Measurements from ENCODE around the gene CNTROB.

Gene CNTROB, protein sequence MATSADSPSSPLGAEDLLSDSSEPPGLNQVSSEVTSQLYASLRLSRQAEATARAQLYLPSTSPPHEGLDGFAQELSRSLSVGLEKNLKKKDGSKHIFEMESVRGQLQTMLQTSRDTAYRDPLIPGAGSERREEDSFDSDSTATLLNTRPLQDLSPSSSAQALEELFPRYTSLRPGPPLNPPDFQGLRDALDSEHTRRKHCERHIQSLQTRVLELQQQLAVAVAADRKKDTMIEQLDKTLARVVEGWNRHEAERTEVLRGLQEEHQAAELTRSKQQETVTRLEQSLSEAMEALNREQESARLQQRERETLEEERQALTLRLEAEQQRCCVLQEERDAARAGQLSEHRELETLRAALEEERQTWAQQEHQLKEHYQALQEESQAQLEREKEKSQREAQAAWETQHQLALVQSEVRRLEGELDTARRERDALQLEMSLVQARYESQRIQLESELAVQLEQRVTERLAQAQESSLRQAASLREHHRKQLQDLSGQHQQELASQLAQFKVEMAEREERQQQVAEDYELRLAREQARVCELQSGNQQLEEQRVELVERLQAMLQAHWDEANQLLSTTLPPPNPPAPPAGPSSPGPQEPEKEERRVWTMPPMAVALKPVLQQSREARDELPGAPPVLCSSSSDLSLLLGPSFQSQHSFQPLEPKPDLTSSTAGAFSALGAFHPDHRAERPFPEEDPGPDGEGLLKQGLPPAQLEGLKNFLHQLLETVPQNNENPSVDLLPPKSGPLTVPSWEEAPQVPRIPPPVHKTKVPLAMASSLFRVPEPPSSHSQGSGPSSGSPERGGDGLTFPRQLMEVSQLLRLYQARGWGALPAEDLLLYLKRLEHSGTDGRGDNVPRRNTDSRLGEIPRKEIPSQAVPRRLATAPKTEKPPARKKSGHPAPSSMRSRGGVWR

DNA sequence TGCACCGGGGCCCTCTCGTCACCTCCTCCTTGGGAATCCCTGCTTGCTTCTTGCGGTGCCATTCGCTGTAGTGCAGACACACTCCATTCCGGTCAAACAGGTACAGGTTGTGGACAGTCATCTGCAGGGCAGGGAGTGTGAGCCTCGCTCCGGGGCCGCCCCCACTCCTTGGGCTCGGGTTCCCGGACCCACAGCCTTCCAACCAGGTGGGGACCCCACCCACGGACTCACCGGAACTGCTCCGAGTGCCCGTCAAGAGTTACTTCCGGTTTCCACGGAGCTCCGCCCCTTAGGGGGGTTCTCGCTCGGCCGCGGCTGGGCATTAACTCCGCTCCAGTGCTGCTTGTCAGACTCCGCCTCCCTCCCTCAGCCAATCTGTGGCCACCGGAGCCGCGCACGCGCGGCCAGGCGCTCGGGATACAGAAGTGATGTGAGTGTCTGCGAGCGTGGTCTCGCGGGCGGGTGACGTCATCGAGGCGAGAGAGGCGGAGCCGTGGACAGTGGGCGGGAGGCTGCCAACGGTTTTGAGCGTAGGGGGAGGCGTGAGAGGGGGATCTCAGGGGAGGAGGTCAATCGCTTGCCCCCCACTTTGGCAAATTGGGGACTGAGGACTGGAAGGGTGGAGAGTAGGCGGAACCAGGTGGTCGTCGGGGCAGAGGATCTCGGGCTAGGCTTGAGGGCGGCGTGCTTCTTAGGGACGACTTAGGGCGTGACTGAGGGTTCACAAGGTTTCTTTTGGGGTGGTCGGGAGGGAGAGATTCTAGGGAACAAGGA is at the start of gene CNTROB, which contains the start of gene TRAPPC1:
Gene CNTROB, plus strand, starts transcription at position 498 of the 774 bp plus-strand sequence. CDS start 874 bp downstream, outside the sequence.
Gene TRAPPC1, minus strand, starts transcription at position 238 of the 774 bp plus-strand sequence. Its CDS starts 117 bp downstream, at position 121.
- peak; percentile 98 for FAIRE-seq

DNA sequence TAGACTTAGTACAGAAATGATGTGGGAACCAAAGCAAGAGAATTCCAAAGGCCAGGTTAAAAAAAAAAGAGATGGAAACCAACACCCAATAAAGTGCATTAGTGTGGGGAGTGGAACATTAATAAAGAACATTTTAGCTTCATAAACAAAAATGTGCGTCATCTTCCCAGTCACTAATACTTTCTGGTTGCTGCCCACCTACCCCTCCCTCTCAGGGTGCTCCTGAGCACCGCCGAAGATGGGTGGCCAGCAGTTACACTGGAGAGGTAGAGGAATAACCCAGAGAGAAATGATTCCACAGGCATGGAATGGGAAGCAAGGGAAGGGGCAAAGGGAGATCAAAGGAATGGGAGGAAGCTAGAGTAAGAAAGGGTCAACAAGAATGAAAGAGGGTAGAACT is 49.4 kb upstream of the CNTROB start:
- FAIRE-seq: no peak

DNA sequence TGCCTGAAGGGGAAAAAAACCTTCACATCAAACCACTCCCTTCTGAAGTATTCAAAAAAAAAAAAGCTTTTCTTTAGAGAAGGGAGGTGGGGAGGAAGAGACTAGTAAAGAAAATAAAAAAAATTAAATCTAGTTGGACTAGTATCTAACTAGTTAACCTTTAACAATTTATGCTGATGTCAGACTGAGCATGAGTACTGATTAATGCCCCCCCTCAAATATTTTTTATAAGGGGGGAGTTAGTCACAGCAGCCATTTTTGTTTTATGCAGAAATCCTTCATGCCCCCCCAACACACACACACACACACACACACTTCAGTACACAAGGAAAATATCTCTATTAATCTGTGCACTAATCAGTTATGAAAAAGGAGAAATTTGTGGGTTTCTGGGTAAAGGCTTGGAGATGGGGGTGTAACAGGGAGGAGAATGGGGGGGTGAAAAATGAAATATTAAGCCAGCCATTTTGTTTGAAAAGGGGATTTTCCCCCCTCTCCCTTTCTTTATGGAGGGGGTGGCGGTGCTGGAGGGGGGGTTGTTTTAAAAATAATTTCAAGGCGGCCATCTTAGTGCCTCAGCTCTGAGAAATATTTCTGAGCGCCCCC is 48.1 kb upstream of the CNTROB start:
- peak; percentile 60 for FAIRE-seq

DNA sequence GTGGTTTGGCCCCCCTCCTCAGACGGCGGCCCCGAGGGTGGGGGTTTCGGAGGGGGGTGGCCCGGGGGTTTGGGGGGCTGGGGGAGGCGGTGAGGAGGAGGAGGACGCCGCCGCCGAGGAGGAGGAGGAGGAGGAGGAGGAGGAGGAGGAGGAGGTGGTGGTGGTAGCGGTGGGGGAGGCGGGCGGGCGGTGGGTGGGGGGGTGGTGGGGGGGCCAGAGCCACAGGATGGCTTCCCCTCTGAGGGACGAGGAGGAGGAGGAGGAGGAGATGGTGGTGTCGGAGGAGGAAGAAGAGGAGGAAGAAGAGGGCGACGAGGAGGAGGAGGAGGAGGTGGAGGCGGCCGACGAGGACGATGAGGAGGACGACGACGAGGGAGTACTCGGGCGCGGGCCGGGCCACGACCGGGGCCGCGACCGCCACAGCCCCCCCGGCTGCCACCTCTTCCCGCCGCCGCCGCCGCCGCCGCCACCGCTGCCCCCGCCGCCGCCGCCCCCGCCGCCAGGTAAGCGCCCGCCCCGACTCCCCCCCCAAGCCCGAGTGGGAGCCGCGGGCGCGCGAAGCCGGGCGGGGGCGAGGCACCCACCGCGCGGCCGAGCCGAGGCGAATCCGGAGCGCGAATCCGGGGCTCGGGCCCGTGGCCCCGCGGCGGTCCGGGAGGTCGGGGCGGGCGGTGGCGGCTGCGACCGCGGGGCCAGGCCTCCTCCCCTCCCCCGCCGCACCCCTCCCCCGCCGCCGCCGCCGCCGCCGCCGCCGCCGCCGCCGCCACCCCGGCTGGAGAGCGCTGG is 47.2 kb upstream of the CNTROB start:
- no peak for FAIRE-seq

DNA sequence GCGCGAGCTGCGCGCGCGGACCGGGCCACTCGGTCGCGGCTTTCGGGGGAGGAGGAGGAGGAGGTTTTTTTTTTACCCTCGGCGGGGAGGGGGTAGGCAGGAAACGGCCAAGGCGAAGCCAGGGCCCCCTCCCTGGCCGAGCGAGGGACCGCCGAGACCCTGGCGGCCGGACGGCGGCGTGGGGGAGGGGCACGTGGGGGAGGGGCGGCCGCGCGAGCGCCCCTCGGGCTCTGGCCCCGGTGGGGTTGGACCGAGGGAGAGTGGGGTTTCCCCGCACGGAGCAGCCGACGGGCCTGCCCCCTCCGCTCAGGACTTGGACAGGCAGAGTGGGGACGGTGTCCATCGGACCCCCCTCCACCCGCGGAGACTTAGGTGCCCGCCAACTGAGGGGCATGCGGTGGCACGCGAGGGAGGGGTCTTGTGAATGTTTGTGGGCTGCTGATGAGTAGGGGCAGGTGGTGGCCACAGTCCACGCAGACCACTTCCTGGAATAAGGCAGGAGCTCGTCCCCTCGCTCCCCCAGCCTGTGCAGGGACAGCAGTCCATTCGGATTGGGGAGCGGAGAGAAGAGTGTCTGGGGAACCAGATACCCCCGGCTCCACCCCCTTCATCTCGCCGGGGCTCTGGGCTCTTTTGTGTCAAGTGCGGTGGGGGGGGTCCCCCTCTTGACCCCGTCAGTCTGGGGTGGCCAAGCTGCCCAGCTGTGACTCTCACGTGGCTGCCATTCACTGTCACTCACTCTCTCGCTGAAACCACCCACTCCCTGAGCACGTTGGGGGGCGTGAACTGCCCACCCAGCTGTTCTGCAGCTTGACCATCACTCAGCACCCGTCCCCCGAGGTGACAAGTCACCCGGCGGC is 46.4 kb upstream of the CNTROB start:
- FAIRE-seq: no peak

DNA sequence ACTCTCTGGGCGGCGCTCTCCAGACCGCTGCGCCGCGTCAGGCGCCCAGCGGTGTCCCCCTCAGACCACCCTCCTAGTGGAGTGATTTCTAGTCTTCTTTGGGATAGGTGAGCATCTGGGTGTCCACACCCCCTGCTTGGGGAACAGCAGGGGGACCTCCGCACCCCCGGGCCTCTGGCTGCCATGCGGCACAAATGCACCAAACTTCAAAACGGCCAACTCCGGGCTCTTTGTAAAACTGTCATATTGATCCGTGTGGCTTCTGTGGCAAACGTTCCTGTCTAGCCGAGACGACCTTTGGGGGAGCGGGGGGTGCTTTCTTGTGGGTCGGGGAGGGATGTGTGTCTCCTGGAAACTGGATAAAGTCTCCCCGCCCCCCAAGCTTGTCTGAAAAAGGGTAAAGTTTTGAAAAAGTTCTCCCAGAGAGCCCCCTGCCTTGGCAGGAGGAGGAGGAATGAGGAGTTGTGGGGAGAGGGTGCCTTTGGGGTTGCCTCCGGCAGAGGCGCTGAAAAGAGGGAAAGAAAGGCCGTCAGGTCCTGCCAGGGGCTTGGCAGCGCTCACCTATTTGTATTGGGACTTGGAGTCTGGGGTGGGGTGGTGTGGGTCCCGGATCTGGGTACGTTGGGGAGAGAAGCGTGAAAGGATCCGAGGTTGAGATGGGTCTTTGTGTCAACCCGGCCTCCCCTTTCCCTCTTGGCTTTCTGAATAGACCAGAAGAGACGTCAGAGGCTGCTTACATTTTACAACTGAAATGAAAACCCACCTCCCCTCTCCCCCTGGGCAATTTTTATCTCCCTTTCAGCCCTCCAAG is 45.6 kb upstream of the CNTROB start:
- no peak for FAIRE-seq

DNA sequence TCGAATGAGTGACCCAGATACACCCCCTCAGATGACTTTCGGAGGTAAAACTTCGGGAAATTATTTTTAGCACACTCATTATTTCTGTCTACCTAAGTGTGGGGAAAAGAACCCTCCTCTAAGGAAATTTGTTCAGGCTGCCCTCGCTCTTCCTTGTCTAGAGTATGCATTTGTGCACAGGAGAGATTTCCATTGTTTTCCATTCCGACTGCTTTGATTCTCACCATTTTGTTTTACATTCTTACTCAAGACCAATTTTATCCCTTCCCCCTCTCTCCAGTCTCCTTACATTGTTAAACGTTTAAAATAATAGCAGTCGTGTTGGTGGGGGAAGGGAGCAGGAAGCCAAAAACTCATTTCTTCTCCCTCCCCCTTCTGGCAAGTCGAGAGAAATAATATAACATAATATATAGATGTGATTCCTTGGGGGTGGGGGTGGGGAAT is 44.9 kb upstream of the CNTROB start:
- no peak for FAIRE-seq

DNA sequence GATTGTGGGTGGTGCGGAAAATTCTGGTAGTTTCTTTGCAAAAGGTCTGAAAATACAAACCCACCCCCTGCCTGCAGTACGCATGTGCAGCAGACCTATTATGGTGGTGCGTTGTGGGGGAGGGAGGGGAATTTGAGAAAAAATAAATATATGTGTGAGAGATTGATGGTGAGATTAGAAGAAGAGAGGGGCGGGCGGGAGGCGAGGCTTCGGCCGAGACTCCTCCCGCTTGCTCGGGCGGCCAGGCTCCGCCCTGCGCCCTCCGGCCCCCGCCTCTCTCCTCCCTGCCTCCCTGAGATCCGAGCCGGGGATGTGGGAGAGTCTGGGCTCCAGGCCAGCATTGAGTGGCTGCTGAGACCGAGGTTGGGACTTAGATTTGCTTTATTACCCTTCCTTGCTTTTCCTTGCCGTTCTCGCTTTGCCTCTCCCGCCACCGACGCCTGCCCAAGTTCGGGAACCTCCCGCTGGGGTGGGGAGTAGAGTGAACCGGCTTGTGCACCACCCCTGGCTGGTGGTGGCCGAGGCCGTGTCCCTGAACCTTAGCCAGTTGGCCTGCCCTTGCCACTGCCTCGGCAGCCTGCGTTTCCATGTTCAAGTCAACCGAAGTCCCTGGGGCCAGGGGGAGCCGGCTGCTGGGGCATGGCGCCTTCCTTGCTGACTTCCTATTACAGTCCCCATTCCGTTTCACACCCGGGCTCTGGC is 44.4 kb upstream of the CNTROB start:
- FAIRE-seq: peak; percentile 97

DNA sequence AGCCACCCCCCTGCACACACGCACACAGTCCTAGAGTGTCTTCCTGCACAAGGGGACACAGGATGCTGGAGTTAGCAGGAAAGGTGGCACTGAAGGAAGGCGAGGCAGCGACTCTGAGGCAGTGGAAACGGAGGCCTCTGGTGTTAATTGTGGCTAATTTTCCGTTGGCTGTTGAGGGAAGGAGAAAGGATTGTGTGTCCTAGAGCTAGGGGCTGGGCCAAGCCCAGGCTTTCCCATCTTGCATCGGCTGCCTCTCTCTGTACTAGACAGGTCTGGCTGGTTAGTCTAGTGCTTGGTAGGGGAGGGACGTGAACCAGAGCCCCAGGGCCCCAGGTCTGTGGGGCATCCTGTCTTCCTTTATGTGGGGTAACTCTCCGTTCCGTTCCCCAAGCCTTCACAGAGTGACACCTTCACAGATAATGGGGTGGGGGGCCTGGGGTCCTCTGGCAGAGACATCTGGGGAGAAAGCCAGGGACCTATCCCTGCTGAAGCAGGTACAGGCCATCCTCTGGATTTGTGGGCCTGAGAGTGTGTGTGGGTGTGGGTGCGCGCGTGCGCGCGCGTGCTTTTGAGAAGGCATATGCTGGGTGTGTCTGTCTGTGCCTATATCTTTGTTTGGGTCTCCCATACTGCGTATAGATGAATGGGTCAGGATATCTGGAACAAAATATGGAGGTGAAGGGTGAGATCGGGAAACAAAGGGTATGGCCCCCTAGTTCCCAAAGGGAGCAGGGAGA is 43.7 kb upstream of the CNTROB start, which contains the start of gene CHD3:
Gene CHD3, plus strand, starts transcription at position 606 of the 737 bp plus-strand sequence. CDS start 212 bp downstream, outside the sequence.
- no peak for FAIRE-seq

DNA sequence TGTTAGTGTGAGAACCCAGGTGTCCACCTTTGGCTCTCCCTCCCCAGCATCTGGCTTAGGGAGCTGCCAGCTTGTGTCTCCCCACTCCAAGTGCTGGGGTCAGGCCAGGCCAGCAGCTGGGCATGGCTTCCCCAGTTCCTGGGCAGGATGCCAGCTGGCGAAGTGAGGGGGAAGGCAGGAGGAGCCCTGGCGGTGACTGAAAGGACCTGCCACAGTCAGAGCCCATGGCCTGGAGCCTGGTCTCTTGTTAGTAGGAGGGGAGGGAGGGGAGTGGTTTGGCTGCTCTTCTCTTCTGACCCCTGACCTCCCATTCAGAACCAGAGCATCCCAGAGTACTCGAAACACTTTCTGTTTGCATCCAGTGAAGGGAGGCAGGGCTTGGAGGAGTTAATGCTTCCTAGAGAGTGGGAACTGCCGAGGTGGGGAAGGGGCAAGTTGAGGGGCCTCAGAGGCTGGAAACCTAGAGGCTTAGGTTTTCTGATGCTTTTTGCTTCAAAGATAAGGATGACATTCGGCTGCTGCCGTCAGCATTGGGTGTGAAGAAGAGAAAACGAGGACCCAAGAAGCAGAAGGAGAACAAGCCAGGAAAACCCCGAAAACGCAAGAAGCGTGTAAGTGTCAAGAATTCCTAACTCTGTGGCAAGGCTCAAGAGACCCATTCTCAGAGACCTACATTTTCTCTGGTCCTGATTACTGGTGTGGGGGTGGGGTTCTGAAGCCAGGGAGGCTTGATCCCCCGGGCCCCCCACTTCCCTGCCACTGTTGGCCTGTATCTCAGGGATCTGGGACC is 42.6 kb upstream of the CNTROB start:
- FAIRE-seq: no peak

DNA sequence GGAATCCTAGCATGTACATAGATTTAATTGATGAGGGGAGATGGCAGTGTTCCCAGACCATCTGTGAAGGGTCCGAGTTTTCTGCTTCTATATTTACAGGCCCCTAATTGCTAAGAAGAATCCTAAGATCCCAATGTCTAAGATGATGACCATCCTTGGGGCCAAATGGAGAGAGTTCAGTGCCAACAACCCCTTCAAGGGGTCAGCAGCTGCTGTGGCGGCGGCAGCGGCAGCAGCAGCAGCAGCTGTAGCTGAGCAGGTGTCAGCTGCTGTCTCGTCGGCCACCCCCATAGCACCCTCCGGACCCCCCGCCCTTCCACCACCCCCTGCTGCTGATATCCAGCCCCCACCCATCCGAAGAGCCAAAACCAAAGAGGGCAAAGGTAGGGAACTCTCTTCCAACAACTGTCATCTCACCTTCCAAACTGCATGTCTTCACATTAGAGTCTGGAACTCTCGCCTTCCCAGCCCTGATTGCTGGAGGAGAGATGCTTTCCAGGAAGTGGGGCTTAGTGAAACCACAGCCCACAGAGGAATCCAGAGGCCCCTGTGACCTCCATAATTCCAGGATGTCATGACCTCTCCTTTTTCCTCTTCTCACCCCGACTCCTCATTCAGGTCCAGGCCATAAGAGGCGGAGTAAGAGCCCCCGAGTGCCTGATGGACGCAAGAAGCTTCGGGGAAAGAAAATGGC is 38.7 kb upstream of the CNTROB start:
- FAIRE-seq: no peak

DNA sequence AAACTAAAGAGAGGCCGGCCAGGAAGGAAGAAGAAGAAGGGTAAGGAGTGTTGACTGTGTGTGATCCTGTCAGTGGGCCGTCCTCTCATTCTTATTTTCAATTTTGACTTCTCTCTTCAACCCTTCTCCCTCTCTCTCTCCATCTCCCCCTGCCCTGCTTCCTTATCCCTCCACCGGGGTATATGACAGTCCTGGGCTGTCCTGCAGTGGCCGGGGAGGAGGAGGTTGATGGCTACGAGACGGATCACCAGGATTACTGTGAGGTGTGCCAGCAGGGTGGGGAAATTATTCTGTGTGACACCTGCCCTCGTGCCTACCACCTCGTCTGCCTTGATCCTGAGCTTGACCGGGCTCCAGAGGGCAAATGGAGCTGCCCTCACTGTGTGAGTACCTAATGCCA is 37.8 kb upstream of the CNTROB start:
- no peak for FAIRE-seq

DNA sequence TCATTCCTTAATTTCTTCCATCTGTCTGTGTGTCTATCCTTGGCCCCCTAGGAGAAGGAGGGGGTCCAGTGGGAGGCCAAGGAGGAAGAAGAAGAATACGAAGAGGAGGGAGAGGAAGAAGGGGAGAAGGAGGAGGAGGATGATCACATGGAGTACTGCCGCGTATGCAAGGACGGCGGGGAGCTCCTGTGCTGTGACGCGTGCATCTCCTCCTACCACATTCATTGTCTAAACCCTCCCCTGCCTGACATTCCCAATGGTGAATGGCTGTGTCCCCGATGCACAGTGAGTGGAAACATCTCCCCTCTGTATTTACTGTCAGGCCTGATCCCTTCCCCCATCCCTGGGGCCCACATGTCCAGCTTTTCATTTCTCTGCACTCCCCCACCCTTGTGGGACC is 37.1 kb upstream of the CNTROB start:
- no peak for FAIRE-seq

DNA sequence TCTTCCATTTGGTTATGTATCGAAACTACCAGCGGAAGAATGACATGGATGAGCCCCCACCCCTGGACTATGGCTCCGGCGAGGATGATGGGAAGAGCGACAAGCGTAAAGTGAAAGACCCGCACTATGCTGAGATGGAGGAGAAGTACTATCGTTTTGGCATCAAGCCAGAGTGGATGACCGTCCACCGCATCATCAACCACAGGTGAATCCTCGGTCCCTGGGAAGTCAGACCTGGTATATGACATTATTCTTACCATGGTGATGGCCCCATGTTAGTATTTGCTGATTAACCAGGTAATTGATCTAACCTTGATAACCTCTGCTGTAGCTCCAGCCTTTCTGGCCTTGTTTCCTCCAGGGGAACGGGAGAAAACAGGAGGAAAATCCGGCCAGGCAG is 34.9 kb upstream of the CNTROB start:
- FAIRE-seq: no peak

DNA sequence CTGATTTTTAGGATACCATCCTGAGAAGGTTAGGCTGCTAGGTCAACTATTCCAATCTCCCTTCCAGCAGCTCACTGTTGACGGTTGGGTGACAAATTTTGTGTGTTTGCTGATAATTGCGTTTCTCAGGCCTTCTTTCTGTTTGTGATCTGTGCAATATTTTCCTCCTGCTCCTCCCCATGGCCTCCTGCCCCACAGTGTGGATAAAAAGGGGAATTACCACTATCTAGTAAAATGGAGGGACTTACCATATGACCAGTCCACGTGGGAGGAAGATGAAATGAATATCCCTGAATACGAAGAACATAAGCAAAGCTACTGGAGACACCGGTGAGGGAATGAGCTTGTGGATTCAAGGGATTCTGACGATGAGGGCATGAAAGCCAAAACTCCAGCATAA is 34.2 kb upstream of the CNTROB start:
- no peak for FAIRE-seq

Measured in G401.6 (cell line).